HEK293 (cell line): ENCODE results near the gene RFK.

Source experiments
- CTCF ChIA-PET: fragments of 350-600 bp; formaldehyde crosslinking; extraction: SDS; loops from one replicate; lab custom pipeline; 2021; ENCODE audit warnings: antibody characterized with exemption; lab: Yijun Ruan, JAX
- POLR2A ChIA-PET: fragments of 300-600 bp; formaldehyde crosslinking; extraction: SDS; loops from one replicate; lab custom pipeline; 2020; ENCODE audit warnings: antibody characterized with exemption, inconsistent platforms; lab: Yijun Ruan, JAX
- H3K27ac ChIP-seq: fragments of 200-500 bp; sonication (Bioruptor generic); 2 replicates; pipeline ENCODE4 v1.5.1; 2014; ENCODE audit warnings: low read depth, low read length, control low read depth, inconsistent platforms; ENCODE audit errors: extremely low read depth
- H3K36me3 ChIP-seq, 2 experiments: fragments of 200-500 bp in 1 of 2; sonication (Bioruptor generic) in 1 of 2; 1 replicate in 1 of 2; 2 replicates in 1 of 2; pipeline ENCODE4 v1.5.1; 2014 to 2017; ENCODE audit warnings: inconsistent platforms in 2 of 2, low read length in 2 of 2; ENCODE audit not compliant: control insufficient read depth in 2 of 2, insufficient read depth in 1 of 2
- H3K4me1 ChIP-seq: fragments of 200-500 bp; sonication (Bioruptor generic); 2 replicates; pipeline ENCODE4 v1.5.1; 2014; ENCODE audit warnings: mild to moderate bottlenecking, low read length, inconsistent platforms; ENCODE audit not compliant: control insufficient read depth, insufficient read depth
- H3K4me3 ChIP-seq: 2 replicates; pipeline ENCODE4 v1.5.1; 2011; ENCODE audit warnings: low read depth, mild to moderate bottlenecking, control low read depth, low read length, moderate library complexity
- H3K9me3 ChIP-seq: fragments of 200-500 bp; sonication (Bioruptor generic); 2 replicates; pipeline ENCODE4 v1.5.1; 2014; ENCODE audit warnings: low read depth, low read length, inconsistent platforms; ENCODE audit not compliant: control insufficient read depth, insufficient read depth
- KLF1 ChIP-seq: fragments of 450-650 bp; formaldehyde crosslinking; IDR thresholded peaks from 2 replicates; pipeline ENCODE4 v1.5.1; 2016; ENCODE audit warnings: missing biosample characterization, missing genetic modification characterization
- MEIS1 ChIP-seq: sonication (generic); formaldehyde crosslinking; IDR thresholded peaks from 2 replicates; pipeline ENCODE4 v1.8.1; 2022; ENCODE audit warnings: missing genetic modification reagents, mild to moderate bottlenecking, borderline replicate concordance
- SETDB1 ChIP-seq: IDR thresholded peaks from one replicate; pipeline ENCODE4 v1.6.1; 2017; ENCODE audit warnings: mild to moderate bottlenecking, low read length, moderate library complexity, mixed read lengths; ENCODE audit not compliant: insufficient read length
- TRIM28 ChIP-seq: IDR thresholded peaks from 2 replicates; pipeline ENCODE4 v1.6.1; 2011; ENCODE audit warnings: low read length, control low read depth, borderline replicate concordance
- ZBTB8A ChIP-seq: fragments of 450-650 bp; formaldehyde crosslinking; IDR thresholded peaks from 2 replicates; pipeline ENCODE4 v1.5.1; 2016; ENCODE audit warnings: missing biosample characterization, missing genetic modification characterization
- ZEB2 ChIP-seq: fragments of 450-650 bp; formaldehyde crosslinking; IDR thresholded peaks from 2 replicates; pipeline ENCODE4 v1.5.1; 2016; ENCODE audit warnings: missing biosample characterization, missing genetic modification characterization
- ZFP3 ChIP-seq: fragments of 450-650 bp; formaldehyde crosslinking; IDR thresholded peaks from 2 replicates; pipeline ENCODE4 v1.5.1; 2016; ENCODE audit warnings: low read depth, missing biosample characterization, missing genetic modification characterization
- ZFP69B ChIP-seq: fragments of 450-650 bp; formaldehyde crosslinking; IDR thresholded peaks from 2 replicates; pipeline ENCODE4 v1.5.1; 2016; ENCODE audit warnings: missing biosample characterization, missing genetic modification characterization
- ZNF175 ChIP-seq: fragments of 450-650 bp; formaldehyde crosslinking; IDR thresholded peaks from 2 replicates; pipeline ENCODE4 v1.5.1; 2016; ENCODE audit warnings: missing biosample characterization, missing genetic modification characterization
- ZNF394 ChIP-seq: fragments of 450-650 bp; formaldehyde crosslinking; IDR thresholded peaks from 2 replicates; pipeline ENCODE4 v1.5.1; 2016; ENCODE audit warnings: missing biosample characterization, missing genetic modification characterization, mild to moderate bottlenecking, moderate library complexity, borderline replicate concordance
- ZNF558 ChIP-seq: fragments of 450-650 bp; formaldehyde crosslinking; IDR thresholded peaks from 2 replicates; pipeline ENCODE4 v1.5.1; 2016; ENCODE audit warnings: missing biosample characterization, missing genetic modification characterization
- ZNF624 ChIP-seq: fragments of 450-650 bp; formaldehyde crosslinking; IDR thresholded peaks from 2 replicates; pipeline ENCODE4 v1.5.1; 2017; ENCODE audit warnings: missing biosample characterization, missing genetic modification characterization
- ZNF654 ChIP-seq: fragments of 450-650 bp; formaldehyde crosslinking; IDR thresholded peaks from 2 replicates; pipeline ENCODE4 v1.5.1; 2016; ENCODE audit warnings: low read depth, missing biosample characterization, missing genetic modification characterization
- ZNF658 ChIP-seq: fragments of 450-650 bp; formaldehyde crosslinking; IDR thresholded peaks from 2 replicates; pipeline ENCODE4; 2016; ENCODE audit warnings: missing biosample characterization, missing genetic modification characterization
- ZNF768 ChIP-seq: fragments of 450-650 bp; formaldehyde crosslinking; IDR thresholded peaks from 2 replicates; pipeline ENCODE4 v1.5.1; 2018; ENCODE audit warnings: missing biosample characterization, mild to moderate bottlenecking, missing genetic modification characterization
- ZNF837 ChIP-seq: fragments of 450-650 bp; formaldehyde crosslinking; IDR thresholded peaks from 2 replicates; pipeline ENCODE4 v1.5.1; 2016; ENCODE audit warnings: missing biosample characterization, missing genetic modification characterization
- TF ChIP-seq, protein P1 (sequence below): fragments of 450-650 bp; formaldehyde crosslinking; IDR thresholded peaks from 2 replicates; pipeline ENCODE4 v1.5.1; 2017; ENCODE audit warnings: missing biosample characterization, missing genetic modification characterization
- TF ChIP-seq, protein P2 (sequence below): fragments of 450-650 bp; formaldehyde crosslinking; IDR thresholded peaks from 2 replicates; pipeline ENCODE4; 2016; ENCODE audit warnings: missing biosample characterization, missing genetic modification characterization
- TF ChIP-seq, protein P3 (sequence below): fragments of 450-650 bp; formaldehyde crosslinking; IDR thresholded peaks from 2 replicates; pipeline ENCODE4 v1.5.1; 2016; ENCODE audit warnings: missing biosample characterization, missing genetic modification characterization
- TF ChIP-seq, protein P4 (sequence below): fragments of 450-650 bp; formaldehyde crosslinking; IDR thresholded peaks from 2 replicates; pipeline ENCODE4 v1.5.1; 2016; ENCODE audit warnings: missing biosample characterization, missing genetic modification characterization
- TF ChIP-seq, protein P5 (sequence below): fragments of 450-650 bp; formaldehyde crosslinking; IDR thresholded peaks from 2 replicates; pipeline ENCODE4 v1.5.1; 2016; ENCODE audit warnings: missing biosample characterization, missing genetic modification characterization

Gene RFK

DNA sequence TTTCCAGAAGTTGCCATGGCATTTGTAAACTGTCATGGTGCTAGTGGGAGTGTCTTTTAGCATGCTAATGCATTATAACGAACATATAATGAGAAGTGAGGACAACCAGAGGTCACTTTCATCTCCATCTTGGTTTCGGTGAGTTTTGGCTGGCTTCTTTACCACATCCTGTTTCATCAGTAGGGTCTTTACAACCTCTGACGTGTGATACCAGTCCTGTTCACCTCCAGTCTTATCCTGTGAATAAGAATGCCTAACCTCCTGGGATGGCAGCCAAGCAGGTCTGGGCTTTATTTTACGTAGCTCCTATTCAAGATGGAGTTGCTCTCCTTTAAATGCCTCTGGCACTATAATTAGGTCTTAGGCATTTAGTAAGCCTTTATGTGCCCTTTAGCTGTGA lies 20.4 kb upstream of the RFK start:
- H3K4me3 ChIP-seq: no peak overlapping the region
- H3K9me3 ChIP-seq: no peaks in the 10 kb centered on the region
- H3K27ac ChIP-seq: no peak overlapping the region
- H3K4me1 ChIP-seq: no peaks in the 10 kb centered on the region
- no peaks in the 10 kb centered on the region for H3K36me3 ChIP-seq
- TF ChIP-seq MEIS1 (CRISPR knock-in tag): no peak
- TF ChIP-seq, protein P1, sequence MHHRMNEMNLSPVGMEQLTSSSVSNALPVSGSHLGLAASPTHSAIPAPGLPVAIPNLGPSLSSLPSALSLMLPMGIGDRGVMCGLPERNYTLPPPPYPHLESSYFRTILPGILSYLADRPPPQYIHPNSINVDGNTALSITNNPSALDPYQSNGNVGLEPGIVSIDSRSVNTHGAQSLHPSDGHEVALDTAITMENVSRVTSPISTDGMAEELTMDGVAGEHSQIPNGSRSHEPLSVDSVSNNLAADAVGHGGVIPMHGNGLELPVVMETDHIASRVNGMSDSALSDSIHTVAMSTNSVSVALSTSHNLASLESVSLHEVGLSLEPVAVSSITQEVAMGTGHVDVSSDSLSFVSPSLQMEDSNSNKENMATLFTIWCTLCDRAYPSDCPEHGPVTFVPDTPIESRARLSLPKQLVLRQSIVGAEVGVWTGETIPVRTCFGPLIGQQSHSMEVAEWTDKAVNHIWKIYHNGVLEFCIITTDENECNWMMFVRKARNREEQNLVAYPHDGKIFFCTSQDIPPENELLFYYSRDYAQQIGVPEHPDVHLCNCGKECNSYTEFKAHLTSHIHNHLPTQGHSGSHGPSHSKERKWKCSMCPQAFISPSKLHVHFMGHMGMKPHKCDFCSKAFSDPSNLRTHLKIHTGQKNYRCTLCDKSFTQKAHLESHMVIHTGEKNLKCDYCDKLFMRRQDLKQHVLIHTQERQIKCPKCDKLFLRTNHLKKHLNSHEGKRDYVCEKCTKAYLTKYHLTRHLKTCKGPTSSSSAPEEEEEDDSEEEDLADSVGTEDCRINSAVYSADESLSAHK (tag by site-specific recombination): no peak
- TF ChIP-seq ZNF175 (tag by site-specific recombination): no peak
- ChIA-PET POLR2A (interaction anchor here (0.7 kb wide), 1 partner anchor 20 kb away, joined by 3 read pairs; the partner anchor contains the start of gene RFK), CTCF (interaction anchor here (0.9 kb wide), 3 partner anchors 9 to 244 kb away, joined by 3 to 4 read pairs (median 3); no protein-coding TSS in a partner anchor)

DNA sequence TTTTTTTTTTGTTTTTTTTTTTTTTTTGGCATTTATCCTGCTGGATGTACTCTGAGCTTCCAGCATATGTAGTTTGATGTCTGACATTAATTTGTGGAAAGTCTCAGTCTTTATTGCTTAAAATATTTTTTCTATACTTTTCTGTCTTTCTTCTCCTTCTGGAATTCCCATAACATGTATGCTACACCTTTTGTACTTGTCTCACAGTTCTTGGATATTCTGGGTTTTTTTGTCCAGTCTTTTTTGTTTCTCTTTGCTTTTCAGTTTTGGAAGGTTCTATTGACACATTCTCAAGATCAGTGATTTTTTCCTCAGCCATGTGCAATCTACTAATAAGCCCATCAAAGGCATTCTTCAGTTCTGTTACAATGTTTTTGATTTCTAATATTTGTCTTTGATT lies 19.4 kb upstream of the RFK start:
- ChIA-PET CTCF (interaction anchor here (0.7 to 1.6 kb wide), 2 partner anchors 18 to 19 kb away, joined by 3 read pairs; partner anchors contain the start of gene RFK), POLR2A (no interaction called here)
- TF ChIP-seq ZNF558 (peak; percentile 86), ZFP69B (tag by site-specific recombination) (no peak), ZNF837 (tag by site-specific recombination) (no peak), TRIM28 (peak; percentile 89), SETDB1 (peak; percentile 95)
- TF ChIP-seq, protein P2, sequence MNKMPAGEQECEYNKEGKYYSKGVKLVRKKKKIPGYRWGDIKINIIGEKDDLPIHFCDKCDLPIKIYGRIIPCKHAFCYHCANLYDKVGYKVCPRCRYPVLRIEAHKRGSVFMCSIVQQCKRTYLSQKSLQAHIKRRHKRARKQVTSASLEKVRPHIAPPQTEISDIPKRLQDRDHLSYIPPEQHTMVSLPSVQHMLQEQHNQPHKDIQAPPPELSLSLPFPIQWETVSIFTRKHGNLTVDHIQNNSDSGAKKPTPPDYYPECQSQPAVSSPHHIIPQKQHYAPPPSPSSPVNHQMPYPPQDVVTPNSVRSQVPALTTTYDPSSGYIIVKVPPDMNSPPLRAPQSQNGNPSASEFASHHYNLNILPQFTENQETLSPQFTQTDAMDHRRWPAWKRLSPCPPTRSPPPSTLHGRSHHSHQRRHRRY (tag by site-specific recombination): no peak
- Histone ChIP-seq H3K9me3 (no peaks in the 10 kb centered on the region), H3K27ac (no peak overlapping the region), H3K4me3 (no peak overlapping the region), H3K4me1 (no peaks in the 10 kb centered on the region), H3K36me3 (no peaks in the 10 kb centered on the region)

DNA sequence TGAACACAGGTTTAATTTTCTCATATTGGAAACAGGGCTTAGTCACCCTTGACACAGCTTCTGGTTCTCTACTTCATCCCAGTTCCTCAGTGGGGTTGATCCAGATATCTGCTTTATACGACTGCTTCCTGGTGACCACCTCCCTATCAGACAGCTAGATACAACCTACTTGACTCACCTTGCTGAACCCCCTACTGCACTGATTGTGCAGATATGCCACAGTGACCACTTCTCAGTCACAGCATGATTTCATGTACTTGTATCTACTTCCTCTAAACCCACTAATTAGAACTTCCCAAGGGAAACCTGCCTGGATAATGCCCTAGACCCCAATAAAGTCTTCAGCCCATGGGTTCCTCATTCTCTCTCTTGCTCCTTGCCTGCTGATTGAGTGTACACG lies 18.4 kb upstream of the RFK start:
- Histone ChIP-seq H3K36me3 (no peaks in the 10 kb centered on the region), H3K9me3 (no peaks in the 10 kb centered on the region), H3K27ac (no peak overlapping the region), H3K4me1 (no peaks in the 10 kb centered on the region), H3K4me3 (no peak overlapping the region)
- POLR2A ChIA-PET: no interaction called here
- CTCF ChIA-PET: interaction anchor here (0.6 to 1.6 kb wide), 4 partner anchors 7 to 293 kb away, joined by 3 to 4 read pairs (median 4); partner anchors contain the start of gene RFK
- TF ChIP-seq ZBTB8A: no peak
- no peak for TF ChIP-seq ZFP3 (tag by site-specific recombination)
- TF ChIP-seq, protein P3, sequence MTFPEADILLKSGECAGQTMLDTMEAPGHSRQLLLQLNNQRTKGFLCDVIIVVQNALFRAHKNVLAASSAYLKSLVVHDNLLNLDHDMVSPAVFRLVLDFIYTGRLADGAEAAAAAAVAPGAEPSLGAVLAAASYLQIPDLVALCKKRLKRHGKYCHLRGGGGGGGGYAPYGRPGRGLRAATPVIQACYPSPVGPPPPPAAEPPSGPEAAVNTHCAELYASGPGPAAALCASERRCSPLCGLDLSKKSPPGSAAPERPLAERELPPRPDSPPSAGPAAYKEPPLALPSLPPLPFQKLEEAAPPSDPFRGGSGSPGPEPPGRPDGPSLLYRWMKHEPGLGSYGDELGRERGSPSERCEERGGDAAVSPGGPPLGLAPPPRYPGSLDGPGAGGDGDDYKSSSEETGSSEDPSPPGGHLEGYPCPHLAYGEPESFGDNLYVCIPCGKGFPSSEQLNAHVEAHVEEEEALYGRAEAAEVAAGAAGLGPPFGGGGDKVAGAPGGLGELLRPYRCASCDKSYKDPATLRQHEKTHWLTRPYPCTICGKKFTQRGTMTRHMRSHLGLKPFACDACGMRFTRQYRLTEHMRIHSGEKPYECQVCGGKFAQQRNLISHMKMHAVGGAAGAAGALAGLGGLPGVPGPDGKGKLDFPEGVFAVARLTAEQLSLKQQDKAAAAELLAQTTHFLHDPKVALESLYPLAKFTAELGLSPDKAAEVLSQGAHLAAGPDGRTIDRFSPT: no peak
- no peak for TF ChIP-seq ZEB2 (tag by site-specific recombination)
- TF ChIP-seq ZNF394 (tag by site-specific recombination): no peak
- TF ChIP-seq, protein P4, sequence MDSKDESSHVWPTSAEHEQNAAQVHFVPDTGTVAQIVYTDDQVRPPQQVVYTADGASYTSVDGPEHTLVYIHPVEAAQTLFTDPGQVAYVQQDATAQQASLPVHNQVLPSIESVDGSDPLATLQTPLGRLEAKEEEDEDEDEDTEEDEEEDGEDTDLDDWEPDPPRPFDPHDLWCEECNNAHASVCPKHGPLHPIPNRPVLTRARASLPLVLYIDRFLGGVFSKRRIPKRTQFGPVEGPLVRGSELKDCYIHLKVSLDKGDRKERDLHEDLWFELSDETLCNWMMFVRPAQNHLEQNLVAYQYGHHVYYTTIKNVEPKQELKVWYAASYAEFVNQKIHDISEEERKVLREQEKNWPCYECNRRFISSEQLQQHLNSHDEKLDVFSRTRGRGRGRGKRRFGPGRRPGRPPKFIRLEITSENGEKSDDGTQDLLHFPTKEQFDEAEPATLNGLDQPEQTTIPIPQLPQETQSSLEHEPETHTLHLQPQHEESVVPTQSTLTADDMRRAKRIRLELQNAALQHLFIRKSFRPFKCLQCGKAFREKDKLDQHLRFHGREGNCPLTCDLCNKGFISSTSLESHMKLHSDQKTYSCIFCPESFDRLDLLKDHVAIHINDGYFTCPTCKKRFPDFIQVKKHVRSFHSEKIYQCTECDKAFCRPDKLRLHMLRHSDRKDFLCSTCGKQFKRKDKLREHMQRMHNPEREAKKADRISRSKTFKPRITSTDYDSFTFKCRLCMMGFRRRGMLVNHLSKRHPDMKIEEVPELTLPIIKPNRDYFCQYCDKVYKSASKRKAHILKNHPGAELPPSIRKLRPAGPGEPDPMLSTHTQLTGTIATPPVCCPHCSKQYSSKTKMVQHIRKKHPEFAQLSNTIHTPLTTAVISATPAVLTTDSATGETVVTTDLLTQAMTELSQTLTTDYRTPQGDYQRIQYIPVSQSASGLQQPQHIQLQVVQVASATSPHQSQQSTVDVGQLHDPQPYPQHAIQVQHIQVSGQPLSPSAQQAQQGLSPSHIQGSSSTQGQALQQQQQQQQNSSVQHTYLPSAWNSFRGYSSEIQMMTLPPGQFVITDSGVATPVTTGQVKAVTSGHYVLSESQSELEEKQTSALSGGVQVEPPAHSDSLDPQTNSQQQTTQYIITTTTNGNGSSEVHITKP (tag by site-specific recombination): no peak
- no peak for TF ChIP-seq ZNF624 (tag by site-specific recombination)
- no peak for TF ChIP-seq ZNF658 (tag by site-specific recombination)
- TF ChIP-seq KLF1 (tag by site-specific recombination): no peak
- TF ChIP-seq, protein P5, sequence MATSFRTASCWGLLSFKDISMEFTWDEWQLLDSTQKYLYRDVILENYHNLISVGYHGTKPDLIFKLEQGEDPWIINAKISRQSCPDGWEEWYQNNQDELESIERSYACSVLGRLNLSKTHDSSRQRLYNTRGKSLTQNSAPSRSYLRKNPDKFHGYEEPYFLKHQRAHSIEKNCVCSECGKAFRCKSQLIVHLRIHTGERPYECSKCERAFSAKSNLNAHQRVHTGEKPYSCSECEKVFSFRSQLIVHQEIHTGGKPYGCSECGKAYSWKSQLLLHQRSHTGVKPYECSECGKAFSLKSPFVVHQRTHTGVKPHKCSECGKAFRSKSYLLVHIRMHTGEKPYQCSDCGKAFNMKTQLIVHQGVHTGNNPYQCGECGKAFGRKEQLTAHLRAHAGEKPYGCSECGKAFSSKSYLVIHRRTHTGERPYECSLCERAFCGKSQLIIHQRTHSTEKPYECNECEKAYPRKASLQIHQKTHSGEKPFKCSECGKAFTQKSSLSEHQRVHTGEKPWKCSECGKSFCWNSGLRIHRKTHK: no peak
- no peak for TF ChIP-seq ZNF768 (tag by site-specific recombination)
- TF ChIP-seq ZNF654: no peak
